Mesenchymal stem cell (in vitro differentiated cells and primary cell): ENCODE results near the gene FAM13A.

Source experiments
- DNase-seq: peaks from one replicate; pipeline ENCODE4 v3.0.0-alpha.2; 2013
- H2AFZ ChIP-seq: one replicate; pipeline ENCODE4 v1.6.1; 2013; ENCODE audit warnings: low read depth, mild to moderate bottlenecking, control low read depth, inconsistent platforms, low read length, moderate library complexity
- H2AK5ac ChIP-seq: 2 replicates; pipeline ENCODE4 v1.6.1; 2013; ENCODE audit warnings: low read length, moderate library complexity, mild to moderate bottlenecking, inconsistent platforms; ENCODE audit not compliant: severe bottlenecking
- H2BK120ac ChIP-seq: one replicate; pipeline ENCODE4 v1.6.1; 2013; ENCODE audit warnings: low read depth, mild to moderate bottlenecking, inconsistent platforms, low read length, moderate library complexity
- H2BK12ac ChIP-seq, 2 experiments: one replicate each; pipeline ENCODE4 v1.6.1; 2013; ENCODE audit warnings: inconsistent platforms in 2 of 2, low read length in 2 of 2, mild to moderate bottlenecking in 2 of 2, moderate library complexity in 2 of 2, control low read depth in 1 of 2
- H2BK15ac ChIP-seq: one replicate; pipeline ENCODE4 v1.6.1; 2013; ENCODE audit warnings: mild to moderate bottlenecking, low read depth, inconsistent platforms; ENCODE audit not compliant: poor library complexity, severe bottlenecking
- H2BK5ac ChIP-seq: 2 replicates; pipeline ENCODE4 v1.6.1; 2013; ENCODE audit warnings: low read depth, mild to moderate bottlenecking, low read length, control low read depth, inconsistent platforms; ENCODE audit not compliant: poor library complexity, severe bottlenecking
- H3K14ac ChIP-seq, 2 experiments: one replicate each; pipeline ENCODE4 v1.6.1; 2013; ENCODE audit warnings: inconsistent platforms in 2 of 2, low read length in 2 of 2, control low read depth in 1 of 2, mild to moderate bottlenecking in 1 of 2, moderate library complexity in 1 of 2
- H3K18ac ChIP-seq, 2 experiments: one replicate each; pipeline ENCODE4 v1.6.1; 2013; ENCODE audit warnings: inconsistent platforms in 2 of 2, low read length in 2 of 2, control low read depth in 1 of 2, low read depth in 1 of 2, mild to moderate bottlenecking in 1 of 2
- H3K23ac ChIP-seq, 2 experiments: one replicate each; pipeline ENCODE4 v1.6.1; 2013; ENCODE audit warnings: inconsistent platforms in 2 of 2, low read length in 2 of 2, mild to moderate bottlenecking in 2 of 2, moderate library complexity in 2 of 2, control low read depth in 1 of 2
- H3K27ac ChIP-seq: 2 replicates; pipeline ENCODE4 v1.5.1; 2013; ENCODE audit warnings: mild to moderate bottlenecking, moderate library complexity, low read length, control low read depth, inconsistent platforms; ENCODE audit not compliant: poor library complexity, severe bottlenecking
- H3K27me3 ChIP-seq, 2 experiments: 2 replicates each; pipeline versions ENCODE4 v1.6.1 to v1.7.0; 2013; ENCODE audit warnings: low read length in 2 of 2, mild to moderate bottlenecking in 2 of 2, moderate library complexity in 2 of 2, control low read depth in 1 of 2, inconsistent platforms in 1 of 2; ENCODE audit not compliant: control insufficient read depth in 1 of 2, insufficient read depth in 1 of 2
- H3K36me3 ChIP-seq, 2 experiments: 2 replicates each; pipeline versions ENCODE4 v1.6.1 to v1.7.0; 2013; ENCODE audit warnings: low read length in 2 of 2, control low read depth in 1 of 2, inconsistent platforms in 1 of 2, low read depth in 1 of 2, mild to moderate bottlenecking in 1 of 2; ENCODE audit not compliant: insufficient read depth in 2 of 2, control insufficient read depth in 1 of 2
- H3K4ac ChIP-seq, 2 experiments: one replicate each; pipeline ENCODE4 v1.6.1; 2013; ENCODE audit warnings: inconsistent platforms in 2 of 2, low read length in 2 of 2, mild to moderate bottlenecking in 2 of 2, moderate library complexity in 2 of 2, control low read depth in 1 of 2, low read depth in 1 of 2
- H3K4me1 ChIP-seq: 2 replicates; pipeline ENCODE4 v1.6.1; 2013; ENCODE audit warnings: low read depth, low read length, control low read depth; ENCODE audit not compliant: control insufficient read depth, insufficient read depth
- H3K4me2 ChIP-seq: 2 replicates; pipeline ENCODE4 v1.6.1; 2013; ENCODE audit warnings: low read length, mild to moderate bottlenecking, inconsistent platforms; ENCODE audit not compliant: poor library complexity, severe bottlenecking
- H3K4me3 ChIP-seq, 2 experiments: 2 replicates each; pipeline versions ENCODE4 v1.5.1 to v1.7.0; 2013; ENCODE audit warnings: low read length in 2 of 2, mild to moderate bottlenecking in 2 of 2, control low read depth in 1 of 2, low read depth in 1 of 2; ENCODE audit not compliant: insufficient read depth in 1 of 2
- H3K79me1 ChIP-seq: replicated peaks from 2 replicates; pipeline ENCODE4 v1.6.1; 2013; ENCODE audit warnings: mild to moderate bottlenecking, control low read depth, low read length, inconsistent platforms; ENCODE audit not compliant: poor library complexity, severe bottlenecking
- H3K9ac ChIP-seq: 2 replicates; pipeline ENCODE4 v1.7.0; 2013; ENCODE audit warnings: mild to moderate bottlenecking, low read length, moderate library complexity
- H3K9me3 ChIP-seq: 2 replicates; pipeline ENCODE4 v1.7.0; 2013; ENCODE audit warnings: mild to moderate bottlenecking, low read length; ENCODE audit not compliant: control insufficient read depth
- H4K8ac ChIP-seq: one replicate; pipeline ENCODE4 v1.6.1; 2013; ENCODE audit warnings: inconsistent platforms, mild to moderate bottlenecking, low read length, moderate library complexity
- H4K91ac ChIP-seq: one replicate; pipeline ENCODE4 v1.6.1; 2013; ENCODE audit warnings: mild to moderate bottlenecking, low read length, inconsistent platforms
- WGBS: methylation state at CpG from one replicate; pipeline ENCODE4 v1.1.7; 2013; ENCODE audit warnings: mixed read lengths; 5-methylcytosine and 5-hydroxymethylcytosine counted together

FAM13A gene

GRCh38 chr4:88753658-88754571, 303.1 kb downstream of the FAM13A start:
- H3K9ac ChIP-seq, result no peak overlapping the region
- H4K91ac ChIP-seq, result no peak overlapping the region
- peaks cover 4% of the 10 kb centered on the region for H3K4me1 ChIP-seq
- no peak overlapping the region for H2BK15ac ChIP-seq
- no peak overlapping the region for H2BK120ac ChIP-seq
- H3K23ac ChIP-seq, result no peak overlapping the region
- H3K4me3 ChIP-seq, result no peak overlapping the region
- H3K27ac ChIP-seq, result no peak overlapping the region
- no peak overlapping the region for H2BK12ac ChIP-seq
- WGBS, result 87% methylated on average over 5 of the region's 7 CpGs
- H2BK5ac ChIP-seq, result no peak overlapping the region
- H2AFZ ChIP-seq, result no peak overlapping the region
- no peak overlapping the region for H3K14ac ChIP-seq
- H3K36me3 ChIP-seq, result peaks cover 8 to 32% of the 10 kb centered on the region in 2 experiments
- no peaks in the 10 kb centered on the region for H3K27me3 ChIP-seq
- H3K4me2 ChIP-seq, result no peak overlapping the region
- no peak overlapping the region for H2AK5ac ChIP-seq
- H3K4ac ChIP-seq, result no peak overlapping the region
- no peaks in the 10 kb centered on the region for H3K79me1 ChIP-seq
- H3K18ac ChIP-seq, result no peak overlapping the region
- H4K8ac ChIP-seq, result no peak overlapping the region
- H3K9me3 ChIP-seq, result no peaks in the 10 kb centered on the region
- DNase-seq, result no peak

- Histone ChIP-seq H3K14ac (no peak overlapping the region), H3K36me3 (peaks cover 11 to 41% of the 10 kb centered on the region in 2 experiments), H3K4me2 (no peak overlapping the region), H4K8ac (no peak overlapping the region), H2BK5ac (no peak overlapping the region), H3K18ac (no peak overlapping the region), H3K4me3 (no peak overlapping the region), H2BK12ac (no peak overlapping the region), H2BK15ac (no peak overlapping the region), H2AK5ac (no peak overlapping the region), H4K91ac (no peak overlapping the region), H3K27me3 (no peaks in the 10 kb centered on the region), H3K79me1 (no peaks in the 10 kb centered on the region), H3K9ac (no peak overlapping the region), H2BK120ac (no peak overlapping the region), H3K23ac (no peak overlapping the region), H3K4ac (no peak overlapping the region), H2AFZ (no peak overlapping the region), H3K4me1 (no peaks in the 10 kb centered on the region), H3K9me3 (no peaks in the 10 kb centered on the region), H3K27ac (no peak overlapping the region)
- WGBS, result 72% methylated on average over 2 of the region's 2 CpGs
- no peak for DNase-seq
Observed at GRCh38 chr4:88752754-88753153, 304.2 kb downstream of the FAM13A start.

- 89% methylated on average over 4 of the region's 4 CpGs for WGBS
- H3K18ac ChIP-seq, result no peak overlapping the region
- H3K23ac ChIP-seq, result no peak overlapping the region
- H3K4me2 ChIP-seq, result no peak overlapping the region
- peaks cover 15 to 48% of the 10 kb centered on the region in 2 experiments for H3K36me3 ChIP-seq
- H3K9me3 ChIP-seq, result no peaks in the 10 kb centered on the region
- no peaks in the 10 kb centered on the region for H3K79me1 ChIP-seq
- H3K14ac ChIP-seq, result no peak overlapping the region
- no peaks in the 10 kb centered on the region for H3K27me3 ChIP-seq
- no peak overlapping the region for H4K8ac ChIP-seq
- H3K4ac ChIP-seq, result no peak overlapping the region
- no peak overlapping the region for H4K91ac ChIP-seq
- H2BK5ac ChIP-seq, result no peak overlapping the region
- no peak overlapping the region for H3K4me3 ChIP-seq
- no peak overlapping the region for H2BK120ac ChIP-seq
- no peak overlapping the region for H2AK5ac ChIP-seq
- no peak overlapping the region for H3K27ac ChIP-seq
- no peak for DNase-seq
- H3K9ac ChIP-seq, result no peak overlapping the region
- H2BK12ac ChIP-seq, result no peak overlapping the region
- H2AFZ ChIP-seq, result no peak overlapping the region
- no peak overlapping the region for H2BK15ac ChIP-seq
- H3K4me1 ChIP-seq, result no peaks in the 10 kb centered on the region
Observed at GRCh38 chr4:88752076-88752463, 304.9 kb downstream of the FAM13A start.

- H2BK15ac ChIP-seq, result no peak overlapping the region
- H3K4me2 ChIP-seq, result no peak overlapping the region
- H3K36me3 ChIP-seq, result peaks cover 17 to 54% of the 10 kb centered on the region in 2 experiments
- no peak overlapping the region for H4K91ac ChIP-seq
- H3K27me3 ChIP-seq, result no peaks in the 10 kb centered on the region
- no peak for DNase-seq
- H3K14ac ChIP-seq, result no peak overlapping the region
- H3K23ac ChIP-seq, result no peak overlapping the region
- no peak overlapping the region for H2AFZ ChIP-seq
- no peak overlapping the region for H2AK5ac ChIP-seq
- no peak overlapping the region for H4K8ac ChIP-seq
- no peak overlapping the region for H3K18ac ChIP-seq
- over 99% methylated on average over 7 of the region's 7 CpGs for WGBS
- H3K79me1 ChIP-seq, result no peaks in the 10 kb centered on the region
- no peaks in the 10 kb centered on the region for H3K4me1 ChIP-seq
- no peak overlapping the region for H2BK120ac ChIP-seq
- H3K4me3 ChIP-seq, result no peak overlapping the region
- H3K9me3 ChIP-seq, result no peaks in the 10 kb centered on the region
- H2BK12ac ChIP-seq, result no peak overlapping the region
- no peak overlapping the region for H3K9ac ChIP-seq
- no peak overlapping the region for H3K4ac ChIP-seq
- H3K27ac ChIP-seq, result no peak overlapping the region
- no peak overlapping the region for H2BK5ac ChIP-seq
Observed at GRCh38 chr4:88751258-88752075, 305.5 kb downstream of the FAM13A start.
